Measurements from ENCODE around the gene PTGR3. TPM values are rescaled to one million over a fixed set of nuclear protein-coding genes. Genes with fewer than 3 reads are reported as not detected.

The PTGR3 gene
- total RNA-seq, 1 donor from 2014 or later: 26.3 TPM

GRCh38 chr18:75214766-75215510, 6.0 kb upstream of the PTGR3 start:
- Mint-ChIP-seq H3K4me1 (ENCODE audit: unreplicated experiment) (peaks cover 25% of the 10 kb centered on the region), H3K27ac (ENCODE audit: unreplicated experiment) (no peak overlapping the region), H3K27me3 (ENCODE audit: unreplicated experiment) (peaks cover 12% of the 10 kb centered on the region), H3K4me3 (ENCODE audit: unreplicated experiment) (no peak overlapping the region), H3K9me3 (ENCODE audit: unreplicated experiment) (no peaks in the 10 kb centered on the region), H3K36me3 (ENCODE audit: low read depth, unreplicated experiment) (peaks cover 13% of the 10 kb centered on the region)
- no peak for TF ChIP-seq CTCF (IDR thresholded peaks at IDR 0.05; ENCODE audit: unreplicated experiment)
- DNase-seq (ENCODE audit: low spot score): no peak

- peaks cover 29% of the 10 kb centered on the region for H3K4me1 Mint-ChIP-seq (ENCODE audit: unreplicated experiment)
- H3K4me3 Mint-ChIP-seq (ENCODE audit: unreplicated experiment): no peak overlapping the region
- H3K27ac Mint-ChIP-seq (ENCODE audit: unreplicated experiment): no peak overlapping the region
Observed at GRCh38 chr18:75214332-75214690, 5.4 kb upstream of the PTGR3 start.

GRCh38 chr18:75213611-75214331, 4.8 kb upstream of the PTGR3 start:
- peaks cover 29% of the 10 kb centered on the region for H3K4me1 Mint-ChIP-seq (ENCODE audit: unreplicated experiment)
- peaks cover 18% of the 10 kb centered on the region for H3K27me3 Mint-ChIP-seq (ENCODE audit: unreplicated experiment)
- no peak for DNase-seq (ENCODE audit: low spot score)
- no peak overlapping the region for H3K27ac Mint-ChIP-seq (ENCODE audit: unreplicated experiment)
- H3K9me3 Mint-ChIP-seq (ENCODE audit: unreplicated experiment): no peaks in the 10 kb centered on the region
- peaks cover 17% of the 10 kb centered on the region for H3K36me3 Mint-ChIP-seq (ENCODE audit: low read depth, unreplicated experiment)
- TF ChIP-seq CTCF (IDR thresholded peaks at IDR 0.05; ENCODE audit: unreplicated experiment): no peak
- H3K4me3 Mint-ChIP-seq (ENCODE audit: unreplicated experiment): no peak overlapping the region

More at GRCh38 chr18:75214332-75214690, 5.4 kb upstream of the PTGR3 start:
- Mint-ChIP-seq H3K9me3 (ENCODE audit: unreplicated experiment) (no peaks in the 10 kb centered on the region), H3K36me3 (ENCODE audit: low read depth, unreplicated experiment) (peaks cover 17% of the 10 kb centered on the region), H3K27me3 (ENCODE audit: unreplicated experiment) (peaks cover 16% of the 10 kb centered on the region)
- no peak for DNase-seq (ENCODE audit: low spot score)
- TF ChIP-seq CTCF (IDR thresholded peaks at IDR 0.05; ENCODE audit: unreplicated experiment): no peak

- H3K27me3 Mint-ChIP-seq (ENCODE audit: unreplicated experiment): peaks cover 22% of the 10 kb centered on the region
- peak overlapping the region; percentile 74 for H3K27ac Mint-ChIP-seq (ENCODE audit: unreplicated experiment)
- DNase-seq (ENCODE audit: low spot score): no peak
- H3K9me3 Mint-ChIP-seq (ENCODE audit: unreplicated experiment): no peaks in the 10 kb centered on the region
- peak overlapping the region; percentile 95 for H3K4me3 Mint-ChIP-seq (ENCODE audit: unreplicated experiment)
- peaks cover 33% of the 10 kb centered on the region for H3K4me1 Mint-ChIP-seq (ENCODE audit: unreplicated experiment)
- peaks cover 17% of the 10 kb centered on the region for H3K36me3 Mint-ChIP-seq (ENCODE audit: low read depth, unreplicated experiment)
- TF ChIP-seq CTCF (IDR thresholded peaks at IDR 0.05; ENCODE audit: unreplicated experiment): no peak
Observed at GRCh38 chr18:75212751-75213090, 3.8 kb upstream of the PTGR3 start.
